ENCODE measurements around the gene PYGB.
"Not testable (repeated sequence)": the region's sequence is repeated elsewhere in the genome, so short reads cannot be mapped to it uniquely, and the experiment has no call there.

PYGB gene

DNA sequence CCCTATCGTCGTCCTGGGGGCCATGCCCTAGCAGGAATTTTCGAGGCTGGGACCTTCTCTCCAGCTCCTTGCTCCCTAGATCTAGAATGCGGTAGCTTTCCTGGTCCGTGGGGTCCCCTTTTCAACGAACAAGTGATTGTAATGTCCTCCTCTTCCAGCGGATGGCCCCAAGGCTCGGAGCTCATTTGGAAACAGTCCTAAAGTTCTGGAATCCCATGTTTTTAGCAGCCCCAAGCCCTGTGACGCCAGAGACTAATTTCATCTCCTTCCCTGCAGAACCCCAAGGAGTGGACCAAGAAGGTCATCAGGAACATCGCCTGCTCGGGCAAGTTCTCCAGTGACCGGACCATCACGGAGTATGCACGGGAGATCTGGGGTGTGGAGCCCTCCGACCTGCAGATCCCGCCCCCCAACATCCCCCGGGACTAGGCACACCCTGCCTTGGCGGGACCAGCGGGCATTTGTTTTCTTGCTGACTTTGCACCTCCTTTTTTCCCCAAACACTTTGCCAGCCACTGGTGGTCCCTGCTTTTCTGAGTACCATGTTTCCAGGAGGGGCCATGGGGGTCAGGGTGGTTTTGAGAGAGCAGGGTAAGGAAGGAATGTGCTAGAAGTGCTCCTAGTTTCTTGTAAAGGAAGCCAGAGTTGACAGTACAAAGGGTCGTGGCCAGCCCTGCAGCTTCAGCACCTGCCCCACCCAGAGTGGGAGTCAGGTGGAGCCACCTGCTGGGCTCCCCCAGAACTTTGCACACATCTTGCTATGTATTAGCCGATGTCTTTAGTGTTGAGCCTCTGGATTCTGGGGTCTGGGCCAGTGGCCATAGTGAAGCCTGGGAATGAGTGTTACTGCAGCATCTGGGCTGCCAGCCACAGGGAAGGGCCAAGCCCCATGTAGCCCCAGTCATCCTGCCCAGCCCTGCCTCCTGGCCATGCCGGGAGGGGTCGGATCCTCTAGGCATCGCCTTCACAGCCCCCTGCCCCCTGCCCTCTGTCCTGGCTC is 48.5 kb downstream of the PYGB start:
- no peak for FAIRE-seq

DNA sequence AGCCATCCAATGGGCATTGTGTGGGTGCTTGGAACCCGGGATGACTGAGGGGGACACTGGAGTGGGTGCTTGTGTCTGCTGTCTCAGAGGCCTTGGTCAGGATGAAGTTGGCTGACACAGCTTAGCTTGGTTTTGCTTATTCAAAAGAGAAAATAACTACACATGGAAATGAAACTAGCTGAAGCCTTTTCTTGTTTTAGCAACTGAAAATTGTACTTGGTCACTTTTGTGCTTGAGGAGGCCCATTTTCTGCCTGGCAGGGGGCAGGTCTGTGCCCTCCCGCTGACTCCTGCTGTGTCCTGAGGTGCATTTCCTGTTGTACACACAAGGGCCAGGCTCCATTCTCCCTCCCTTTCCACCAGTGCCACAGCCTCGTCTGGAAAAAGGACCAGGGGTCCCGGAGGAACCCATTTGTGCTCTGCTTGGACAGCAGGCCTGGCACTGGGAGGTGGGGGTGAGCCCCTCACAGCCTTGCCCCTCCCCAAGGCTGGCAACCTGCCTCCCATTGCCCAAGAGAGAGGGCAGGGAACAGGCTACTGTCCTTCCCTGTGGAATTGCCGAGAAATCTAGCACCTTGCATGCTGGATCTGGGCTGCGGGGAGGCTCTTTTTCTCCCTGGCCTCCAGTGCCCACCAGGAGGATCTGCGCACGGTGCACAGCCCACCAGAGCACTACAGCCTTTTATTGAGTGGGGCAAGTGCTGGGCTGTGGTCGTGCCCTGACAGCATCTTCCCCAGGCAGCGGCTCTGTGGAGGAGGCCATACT is 49.4 kb downstream of the PYGB start:
- FAIRE-seq: no peak

- no peak for FAIRE-seq
These were observed 51.9 kb downstream of the PYGB start for GRCh38 chr20:25299806-25300205.

DNA sequence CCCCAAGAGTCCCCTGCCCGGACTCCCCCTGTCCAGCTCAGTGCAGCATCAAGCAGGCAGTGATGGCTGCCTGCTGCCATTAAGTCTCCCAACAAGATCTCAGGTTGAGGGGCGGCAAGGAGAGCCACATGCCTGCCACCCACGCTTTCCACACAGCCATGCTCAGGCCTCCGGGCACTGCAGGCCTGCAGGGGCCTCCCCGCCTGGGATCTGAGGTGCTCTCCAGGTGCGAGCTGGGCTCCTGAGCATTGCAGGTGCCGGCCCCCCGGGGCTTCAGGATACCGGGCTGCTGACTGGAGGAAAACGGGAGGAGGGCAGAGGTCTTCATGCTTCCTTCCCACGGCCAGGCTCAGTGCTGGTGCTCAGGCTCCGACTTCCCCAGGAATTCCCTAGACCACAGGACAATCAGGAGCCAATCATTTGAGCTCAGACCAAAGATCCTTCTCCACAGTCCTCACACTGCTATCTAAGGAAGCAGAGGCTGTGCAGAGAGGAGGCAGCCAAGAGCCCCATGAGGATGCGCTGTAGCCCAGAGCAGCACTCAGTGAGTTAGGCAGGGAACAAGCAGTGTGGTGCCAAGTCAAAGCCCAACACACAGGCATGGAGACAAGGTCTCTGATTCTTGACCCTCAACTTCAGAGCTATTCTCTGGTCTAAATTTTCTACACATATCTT is 52.7 kb downstream of the PYGB start:
- FAIRE-seq: no peak

DNA sequence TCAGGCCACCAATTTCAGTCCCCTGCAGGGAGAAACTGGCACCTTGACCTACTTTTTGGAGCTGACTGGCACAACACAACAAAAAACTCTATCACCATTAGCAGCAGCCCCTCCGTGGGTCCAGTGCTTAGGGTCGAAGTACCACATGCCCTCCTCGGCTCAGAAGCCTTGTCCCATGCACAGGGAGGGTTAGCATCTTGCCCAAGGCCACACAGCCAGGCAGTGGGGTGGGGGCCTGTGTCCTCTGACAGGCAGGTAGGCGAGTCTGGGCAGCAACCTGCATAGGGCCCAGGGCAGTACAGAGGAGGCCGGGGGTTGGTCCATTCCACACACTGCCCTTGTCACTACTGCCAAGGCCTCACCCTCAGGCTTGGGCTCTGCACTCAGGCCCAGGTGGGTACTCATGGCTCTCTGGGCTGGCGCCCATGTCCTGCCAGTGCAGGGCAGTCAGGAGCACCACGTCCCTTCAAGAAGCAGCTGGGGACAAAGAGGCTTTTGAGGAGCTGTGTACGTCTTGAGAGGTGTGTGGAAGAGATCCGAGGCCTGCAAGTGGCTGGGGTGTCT is 53.6 kb downstream of the PYGB start:
- no peak for FAIRE-seq

DNA sequence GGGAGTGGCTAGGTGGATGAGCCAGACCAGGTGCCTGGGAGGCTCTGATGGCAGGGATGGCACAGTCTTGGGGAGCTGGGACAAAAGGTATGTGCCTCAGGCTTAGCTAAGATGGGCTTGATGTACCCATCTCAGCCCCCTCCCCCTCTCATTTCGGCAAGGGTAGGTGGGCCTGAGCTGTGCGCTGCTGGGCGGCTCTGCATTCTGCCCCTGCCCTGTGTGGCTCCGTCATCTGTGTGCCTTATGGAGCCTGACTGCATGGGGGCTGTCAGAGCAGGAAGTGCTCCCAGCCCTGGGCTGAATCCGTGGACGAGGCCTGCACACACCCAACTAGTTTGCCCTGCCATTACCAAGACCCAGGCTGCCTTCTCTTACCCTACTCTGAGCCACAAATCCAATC is 54.7 kb downstream of the PYGB start:
- FAIRE-seq: no peak

DNA sequence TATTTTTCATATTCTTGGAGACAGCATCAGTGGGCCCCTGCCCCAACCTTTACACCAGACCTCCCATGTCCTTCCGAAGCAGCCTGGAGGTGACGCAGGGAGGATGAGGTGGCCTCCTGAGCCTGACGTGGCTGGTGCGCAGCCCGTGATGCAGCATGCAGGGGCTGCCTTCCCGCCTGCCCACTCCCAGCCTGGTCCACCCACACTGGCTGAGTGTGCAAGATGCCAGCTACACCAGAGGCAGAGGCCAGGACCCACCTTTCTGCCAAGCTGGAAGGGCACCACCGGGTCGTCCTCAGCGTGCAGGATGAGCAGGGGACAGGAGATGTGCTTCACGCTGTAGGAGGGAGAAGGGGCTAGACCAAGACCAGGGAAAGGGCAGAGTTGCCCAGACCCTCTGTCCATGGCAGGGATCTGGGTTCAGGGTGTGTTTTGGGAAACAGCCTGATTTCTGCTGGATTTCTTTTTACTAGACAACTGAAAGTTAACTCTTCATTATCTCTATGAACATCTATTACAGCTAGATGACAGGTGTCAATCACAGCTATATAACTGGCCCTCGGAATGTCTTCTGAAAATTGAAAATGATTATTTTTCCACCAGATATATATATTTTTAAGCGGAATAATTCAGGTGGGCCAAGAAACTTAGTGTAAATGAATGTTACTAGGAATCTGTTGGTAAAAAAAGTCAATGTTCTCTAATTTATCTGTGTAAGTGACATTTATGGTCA is 55.6 kb downstream of the PYGB start:
- no peak for FAIRE-seq

DNA sequence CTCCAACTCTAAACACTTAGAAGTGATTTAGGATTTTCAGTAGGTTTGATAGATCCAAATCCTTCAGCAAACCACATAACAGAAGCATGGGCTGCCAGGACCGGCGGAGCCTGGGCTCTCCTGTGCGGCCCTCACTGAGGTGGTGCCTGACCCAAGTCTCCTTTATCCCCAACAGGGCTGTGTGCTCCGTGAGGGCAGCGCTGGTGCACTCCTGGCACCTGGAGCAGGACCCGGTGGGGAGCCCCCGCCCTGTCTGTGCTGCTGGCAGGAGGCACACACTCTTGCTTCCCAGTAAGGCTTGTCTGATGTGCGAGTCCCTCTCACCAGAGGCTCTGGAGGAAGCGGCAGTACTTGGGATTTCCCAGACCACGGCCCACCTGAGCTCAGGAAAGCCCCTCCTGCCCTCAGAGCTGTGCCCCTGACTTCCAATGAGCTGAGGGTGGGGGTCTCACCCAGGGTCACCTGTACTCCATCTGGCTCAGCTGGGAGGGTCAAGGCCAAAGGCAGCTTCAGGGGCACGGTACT is 56.2 kb downstream of the PYGB start:
- no peak for FAIRE-seq

DNA sequence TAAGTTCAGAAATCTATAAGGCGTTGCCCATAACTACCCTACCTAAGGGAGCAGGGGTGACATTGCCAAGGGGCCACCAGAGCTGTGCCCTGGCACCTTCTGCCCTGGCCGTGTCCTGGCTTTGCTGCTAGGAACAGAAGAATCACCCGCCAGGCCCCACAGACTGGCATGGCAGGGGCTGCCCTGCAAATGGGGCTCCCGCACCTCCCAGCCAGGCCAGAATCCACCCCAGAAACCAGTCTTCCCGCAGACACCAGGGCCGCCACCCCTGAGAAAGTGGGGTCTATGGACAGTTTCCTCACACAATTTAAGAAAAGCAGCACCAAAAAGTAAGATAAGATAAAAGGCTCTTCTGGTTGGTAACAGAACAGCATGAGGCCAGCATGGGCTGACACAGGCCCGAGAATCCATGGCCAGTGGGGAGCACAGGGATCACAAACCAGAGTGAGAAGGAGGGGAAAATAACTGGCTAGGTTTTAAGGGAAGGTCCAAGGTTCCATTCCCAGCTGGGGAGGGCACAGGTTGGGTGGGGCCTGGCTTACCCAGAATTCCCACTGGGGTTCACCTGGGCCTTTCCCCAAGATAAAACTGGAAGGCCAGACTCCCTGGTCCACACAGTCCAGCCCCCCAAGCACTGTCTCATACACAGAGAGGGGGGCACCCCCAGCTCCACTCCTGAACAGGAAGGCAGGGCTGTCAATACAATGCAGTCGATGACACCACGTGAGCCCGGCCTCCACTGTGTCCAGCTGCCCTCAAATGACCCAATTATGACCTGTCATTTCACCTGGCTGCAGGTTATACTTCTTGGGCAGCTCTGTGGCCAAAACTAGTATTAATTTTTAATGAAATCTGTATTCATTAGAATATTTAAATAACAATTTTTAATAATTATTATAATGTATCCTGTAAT is 59.4 kb downstream of the PYGB start:
- no peak for FAIRE-seq

DNA sequence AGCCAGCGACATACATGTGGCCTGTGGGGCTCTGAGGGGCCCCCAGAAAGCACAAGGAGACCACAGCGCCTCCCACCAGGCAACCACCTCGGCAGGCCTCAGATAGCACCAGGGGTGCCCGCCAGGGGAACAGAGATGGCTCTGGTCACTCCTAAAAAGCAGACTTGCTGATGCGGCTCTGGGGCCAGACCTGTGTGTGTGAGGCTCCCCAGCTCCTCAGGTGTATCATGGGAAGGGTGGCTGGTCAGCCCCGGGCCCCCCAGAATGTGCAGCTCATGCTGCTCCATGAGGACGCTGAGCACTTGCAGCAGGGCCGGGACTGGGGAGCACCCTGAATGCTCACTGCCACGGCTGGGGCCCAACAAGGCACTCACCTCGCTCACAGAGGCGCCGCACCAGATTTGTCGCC is 60.2 kb downstream of the PYGB start:
- no peak for FAIRE-seq

DNA sequence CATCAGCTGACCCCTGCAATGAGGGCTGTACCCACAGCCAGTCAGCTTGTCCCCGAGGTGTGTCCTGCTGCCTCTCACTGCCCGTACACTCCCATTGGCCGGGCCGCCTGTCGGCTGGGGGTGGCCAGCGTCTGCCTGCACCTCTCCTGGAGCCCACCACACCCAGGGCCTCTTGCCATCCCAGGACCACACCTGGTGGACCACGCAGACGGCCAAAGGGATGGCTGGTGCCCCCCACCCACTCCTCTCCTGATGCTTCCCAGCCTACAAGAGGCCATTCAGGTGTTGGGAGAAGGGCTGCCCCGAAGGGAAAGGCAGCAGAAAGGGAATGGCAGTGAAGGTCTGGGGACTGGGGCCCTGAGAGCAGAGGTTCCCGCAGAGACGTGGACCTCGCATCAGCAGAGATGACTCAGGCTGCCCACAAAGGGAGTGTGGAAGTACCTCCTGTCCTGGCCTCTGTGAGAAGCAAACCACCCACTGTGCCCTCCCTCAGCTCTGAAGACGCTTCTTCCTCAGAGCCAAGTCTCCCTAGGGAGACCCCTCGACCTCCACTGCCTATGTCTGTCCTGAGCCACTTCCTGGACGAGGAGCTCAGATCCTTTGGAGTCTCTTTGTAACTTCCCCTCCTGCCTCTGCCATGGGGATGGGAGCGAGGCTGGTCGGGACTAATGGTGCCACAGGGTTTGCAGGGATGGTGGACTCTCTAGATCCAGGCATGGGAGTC is 60.9 kb downstream of the PYGB start:
- FAIRE-seq: no peak

DNA sequence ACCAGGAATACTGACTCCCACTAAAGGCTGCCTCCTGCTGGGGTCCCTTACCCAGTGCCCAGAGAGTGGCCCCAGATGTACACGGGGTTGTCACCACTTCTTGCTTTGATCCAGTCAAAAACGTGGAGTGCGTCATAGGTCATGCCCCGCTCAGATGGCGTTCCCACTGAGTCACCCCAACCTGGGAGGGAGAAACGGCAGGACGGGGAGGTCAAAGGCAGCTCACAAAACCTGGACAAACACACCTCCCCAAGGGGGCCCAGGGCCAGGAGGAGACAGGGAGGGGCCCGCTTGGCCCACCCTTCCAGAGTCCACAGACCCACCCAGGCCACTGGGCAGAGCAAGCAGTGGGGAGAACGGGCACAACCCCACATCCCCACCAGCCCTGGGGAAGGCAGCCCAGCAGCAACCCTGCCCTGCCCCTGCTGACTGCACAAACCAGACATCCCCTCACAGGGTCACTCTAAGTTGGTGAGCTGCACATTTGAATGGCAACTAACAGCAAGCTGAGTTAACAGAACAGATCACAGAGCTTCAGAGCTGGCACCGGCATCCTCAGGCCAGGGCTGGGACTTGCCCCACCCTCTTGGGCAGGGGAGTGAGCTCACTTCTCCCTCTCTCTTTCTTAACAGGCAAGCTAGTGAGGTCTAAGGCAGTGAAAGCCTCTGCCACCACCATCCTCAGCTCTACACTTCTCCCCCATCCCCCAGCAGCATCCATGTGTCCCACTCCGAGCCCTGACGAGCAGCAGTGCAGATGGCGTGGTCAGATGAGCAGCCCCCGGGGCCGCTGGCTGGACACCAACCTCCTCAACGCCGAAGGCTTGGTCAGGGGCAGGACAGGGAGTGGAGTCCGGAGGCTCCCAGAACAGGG is 61.7 kb downstream of the PYGB start:
- no peak for FAIRE-seq

- FAIRE-seq: no peak
These were observed 62.5 kb downstream of the PYGB start for GRCh38 chr20:25310268-25310920.

DNA sequence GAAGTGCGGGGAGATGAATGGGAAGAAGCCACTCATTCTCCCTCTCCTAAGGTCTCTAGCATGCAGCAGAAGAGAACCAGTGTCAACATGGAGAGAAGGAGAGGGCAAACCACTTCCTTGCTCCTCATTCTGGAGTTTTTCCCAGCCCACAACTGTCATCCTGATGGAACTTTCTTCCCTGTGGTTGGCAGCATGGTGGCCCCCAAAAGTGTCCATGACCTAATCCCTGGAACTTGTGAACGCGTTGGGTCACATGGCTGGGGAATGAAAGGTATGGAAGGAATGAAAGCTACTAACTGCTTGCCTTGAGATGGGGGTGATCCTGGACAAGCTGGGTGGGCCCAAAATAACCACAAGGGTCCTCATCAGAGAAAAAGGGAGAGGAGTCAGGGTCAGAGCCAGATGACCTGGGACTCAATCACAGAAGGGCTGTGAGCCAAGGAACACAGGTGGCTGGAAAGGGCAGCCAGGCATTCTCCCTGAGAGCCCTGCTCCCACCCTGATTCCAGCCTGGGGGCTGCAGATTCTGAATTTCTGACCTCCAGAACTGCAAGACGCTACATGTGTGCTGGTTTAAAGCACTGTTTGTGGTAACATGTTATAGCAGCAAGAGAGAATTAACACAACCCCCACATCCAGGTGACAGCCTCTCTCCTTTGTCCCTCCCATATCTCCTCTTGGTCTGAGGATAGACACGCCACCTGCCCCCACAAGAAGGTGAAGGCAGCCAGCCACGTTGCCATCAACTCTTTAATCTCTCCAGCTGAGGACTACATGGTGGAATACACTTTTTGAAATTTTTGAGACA is 63.2 kb downstream of the PYGB start:
- FAIRE-seq: no peak

DNA sequence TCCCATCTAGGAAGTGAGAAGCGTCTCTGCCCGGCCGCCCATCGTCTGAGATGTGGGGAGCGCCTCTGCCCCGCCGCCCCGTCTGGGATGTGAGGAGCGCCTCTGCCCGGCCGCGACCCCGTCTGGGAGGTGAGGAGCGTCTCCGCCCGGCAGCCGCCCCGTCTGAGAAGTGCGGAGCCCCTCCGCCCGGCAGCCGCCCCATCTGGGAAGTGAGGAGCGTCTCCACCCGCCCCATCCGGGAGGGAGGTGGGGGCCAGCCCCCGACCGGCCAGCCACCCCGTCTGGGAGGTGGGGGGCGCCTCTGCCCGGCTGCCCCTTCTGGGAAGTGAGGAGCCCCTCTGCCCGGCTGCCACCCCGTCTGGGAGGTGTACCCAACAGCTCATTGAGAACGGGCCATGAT is 64.8 kb downstream of the PYGB start:
- FAIRE-seq: not testable (repeated sequence)

GRCh38 chr20:25313593-25313992 is 65.7 kb downstream of the PYGB start:
- FAIRE-seq: no peak
